Effector memory CD4-positive, alpha-beta T cell (primary cell): ENCODE results near the gene SLC35F3.

ENCODE experiments used
- DNase-seq, 3 donors: peaks; one replicate each; pipeline ENCODE4 v3.0.0-alpha.2; 2020
- H3K27ac ChIP-seq: 2 replicates; pipeline ENCODE4 v1.7.0; 2013; ENCODE audit warnings: mild to moderate bottlenecking, low read length, moderate library complexity; ENCODE audit not compliant: insufficient read depth, poor library complexity, severe bottlenecking
- H3K27me3 ChIP-seq: replicated peaks from 2 replicates; pipeline ENCODE4 v1.7.0; 2013; ENCODE audit warnings: mild to moderate bottlenecking, low read length; ENCODE audit not compliant: insufficient read depth, control insufficient read depth, poor library complexity, severe bottlenecking
- H3K36me3 ChIP-seq: 2 replicates; pipeline ENCODE4 v1.7.0; 2013; ENCODE audit warnings: mild to moderate bottlenecking, low read length, moderate library complexity; ENCODE audit not compliant: control insufficient read depth, insufficient read depth
- H3K4me1 ChIP-seq: 2 replicates; pipeline ENCODE4 v1.7.0; 2013; ENCODE audit warnings: low read length, mild to moderate bottlenecking; ENCODE audit not compliant: control insufficient read depth, insufficient read depth, poor library complexity, severe bottlenecking
- H3K4me3 ChIP-seq: 2 replicates; pipeline ENCODE4 v1.7.0; 2013; ENCODE audit warnings: low read length, low read depth, mild to moderate bottlenecking; ENCODE audit not compliant: insufficient read depth, poor library complexity, severe bottlenecking
- H3K9me3 ChIP-seq: 2 replicates; pipeline ENCODE4 v1.7.0; 2013; ENCODE audit warnings: mild to moderate bottlenecking, low read length, moderate library complexity; ENCODE audit not compliant: control insufficient read depth

SLC35F3 gene

GRCh38 chr1:234091065-234091401 lies 186.6 kb downstream of the SLC35F3 start:
- no peak for DNase-seq
- Histone ChIP-seq H3K27me3 (no peaks in the 10 kb centered on the region), H3K36me3 (no peaks in the 10 kb centered on the region), H3K9me3 (no peaks in the 10 kb centered on the region), H3K27ac (no peak overlapping the region), H3K4me3 (no peak overlapping the region), H3K4me1 (no peaks in the 10 kb centered on the region)

GRCh38 chr1:234091876-234092275 lies 187.4 kb downstream of the SLC35F3 start:
- H3K4me1 ChIP-seq: no peaks in the 10 kb centered on the region
- H3K27me3 ChIP-seq: no peaks in the 10 kb centered on the region
- no peak overlapping the region for H3K27ac ChIP-seq
- H3K36me3 ChIP-seq: no peaks in the 10 kb centered on the region
- no peak for DNase-seq
- H3K9me3 ChIP-seq: no peaks in the 10 kb centered on the region
- H3K4me3 ChIP-seq: no peak overlapping the region

GRCh38 chr1:234093107-234093506 lies 188.6 kb downstream of the SLC35F3 start:
- H3K36me3 ChIP-seq: no peaks in the 10 kb centered on the region
- no peak overlapping the region for H3K27ac ChIP-seq
- no peaks in the 10 kb centered on the region for H3K4me1 ChIP-seq
- DNase-seq: no peak
- no peaks in the 10 kb centered on the region for H3K9me3 ChIP-seq
- no peaks in the 10 kb centered on the region for H3K27me3 ChIP-seq
- no peak overlapping the region for H3K4me3 ChIP-seq

- Histone ChIP-seq H3K9me3 (no peaks in the 10 kb centered on the region), H3K4me3 (no peak overlapping the region), H3K27ac (no peak overlapping the region), H3K27me3 (no peaks in the 10 kb centered on the region), H3K4me1 (no peaks in the 10 kb centered on the region), H3K36me3 (no peaks in the 10 kb centered on the region)
- DNase-seq: no peak
These were observed 189.3 kb downstream of the SLC35F3 start for GRCh38 chr1:234093741-234094140.

GRCh38 chr1:234094172-234094571 lies 189.7 kb downstream of the SLC35F3 start:
- Histone ChIP-seq H3K27me3 (no peaks in the 10 kb centered on the region), H3K4me3 (no peak overlapping the region), H3K9me3 (no peaks in the 10 kb centered on the region), H3K27ac (no peak overlapping the region), H3K4me1 (no peaks in the 10 kb centered on the region), H3K36me3 (no peaks in the 10 kb centered on the region)
- DNase-seq: no peak

- Histone ChIP-seq H3K27ac (no peak overlapping the region), H3K9me3 (no peaks in the 10 kb centered on the region), H3K4me3 (no peak overlapping the region), H3K27me3 (no peaks in the 10 kb centered on the region), H3K36me3 (no peaks in the 10 kb centered on the region), H3K4me1 (no peaks in the 10 kb centered on the region)
- no peak for DNase-seq
These were observed 191.8 kb downstream of the SLC35F3 start for GRCh38 chr1:234096161-234096770.

- no peak overlapping the region for H3K4me3 ChIP-seq
- H3K27me3 ChIP-seq: no peaks in the 10 kb centered on the region
- H3K4me1 ChIP-seq: no peaks in the 10 kb centered on the region
- no peak for DNase-seq
- H3K36me3 ChIP-seq: no peaks in the 10 kb centered on the region
- H3K27ac ChIP-seq: no peak overlapping the region
- no peaks in the 10 kb centered on the region for H3K9me3 ChIP-seq
These were observed 198.1 kb downstream of the SLC35F3 start for GRCh38 chr1:234102583-234102982.

- Histone ChIP-seq H3K27me3 (no peaks in the 10 kb centered on the region), H3K4me1 (no peaks in the 10 kb centered on the region), H3K27ac (no peak overlapping the region), H3K4me3 (no peak overlapping the region), H3K36me3 (no peaks in the 10 kb centered on the region), H3K9me3 (no peaks in the 10 kb centered on the region)
- DNase-seq: no peak
These were observed 198.7 kb downstream of the SLC35F3 start for GRCh38 chr1:234103198-234103597.

- H3K27me3 ChIP-seq: no peaks in the 10 kb centered on the region
- H3K36me3 ChIP-seq: no peaks in the 10 kb centered on the region
- H3K4me3 ChIP-seq: no peak overlapping the region
- H3K27ac ChIP-seq: no peak overlapping the region
- H3K9me3 ChIP-seq: no peaks in the 10 kb centered on the region
- DNase-seq: no peak
- H3K4me1 ChIP-seq: no peaks in the 10 kb centered on the region
These were observed 201.6 kb downstream of the SLC35F3 start for GRCh38 chr1:234106032-234106431.

- no peak for DNase-seq
- Histone ChIP-seq H3K36me3 (no peaks in the 10 kb centered on the region), H3K4me3 (no peak overlapping the region), H3K27ac (no peak overlapping the region), H3K4me1 (no peaks in the 10 kb centered on the region), H3K27me3 (no peaks in the 10 kb centered on the region), H3K9me3 (no peaks in the 10 kb centered on the region)
These were observed 203.0 kb downstream of the SLC35F3 start for GRCh38 chr1:234107416-234108021.
